LoVo (cell line): ENCODE results near the gene SSH3.
"Not testable (repeated sequence)": the region's sequence is repeated elsewhere in the genome, so short reads cannot be mapped to it uniquely, and the experiment has no call there.

ENCODE experiments used
- DNase-seq: peaks from one replicate; pipeline ENCODE4 v3.0.0-alpha.2; 2016; ENCODE audit warnings: low spot score

Gene SSH3

DNA sequence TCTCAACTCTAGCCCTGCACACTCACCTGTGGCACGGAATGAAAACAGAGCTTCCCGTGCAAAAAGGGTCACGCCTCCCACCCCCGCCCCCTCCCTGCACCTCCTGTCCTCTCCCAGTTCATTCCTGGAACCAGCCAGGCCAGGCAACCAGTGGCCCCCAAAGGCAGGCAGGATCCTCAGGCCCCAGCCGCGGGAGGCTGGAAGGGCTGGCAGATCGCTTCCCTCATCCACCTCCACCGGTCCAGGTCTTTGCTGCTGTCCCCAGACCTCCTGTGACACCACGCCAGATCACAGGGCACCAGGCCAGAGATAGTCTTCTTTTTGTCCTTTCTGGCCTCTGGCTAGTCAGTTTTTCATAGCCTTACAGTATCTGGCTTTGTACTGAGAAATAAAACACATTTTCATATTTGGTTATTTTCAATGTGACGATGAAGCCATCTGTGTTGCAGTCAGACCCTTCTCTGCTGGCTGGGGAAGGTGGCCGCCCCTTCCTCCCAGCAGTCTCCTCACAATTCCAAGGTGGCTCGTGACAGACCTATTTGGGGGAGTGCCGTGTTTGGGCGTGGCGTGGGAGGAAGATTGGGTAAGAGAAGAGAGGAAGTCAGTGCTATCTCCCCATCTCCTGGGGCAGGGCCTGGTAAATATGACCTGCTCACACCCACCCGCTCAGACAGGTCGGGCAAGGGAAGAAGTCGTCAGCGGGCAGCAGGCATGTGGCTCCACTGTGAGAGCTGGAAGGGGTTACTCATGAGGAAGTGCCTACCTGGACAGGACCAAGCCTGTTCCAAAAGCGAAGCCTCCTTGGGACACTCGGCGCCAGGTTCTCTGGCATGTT lies 9.1 kb downstream of the SSH3 start:
- peak; percentile 75 for DNase-seq

DNA sequence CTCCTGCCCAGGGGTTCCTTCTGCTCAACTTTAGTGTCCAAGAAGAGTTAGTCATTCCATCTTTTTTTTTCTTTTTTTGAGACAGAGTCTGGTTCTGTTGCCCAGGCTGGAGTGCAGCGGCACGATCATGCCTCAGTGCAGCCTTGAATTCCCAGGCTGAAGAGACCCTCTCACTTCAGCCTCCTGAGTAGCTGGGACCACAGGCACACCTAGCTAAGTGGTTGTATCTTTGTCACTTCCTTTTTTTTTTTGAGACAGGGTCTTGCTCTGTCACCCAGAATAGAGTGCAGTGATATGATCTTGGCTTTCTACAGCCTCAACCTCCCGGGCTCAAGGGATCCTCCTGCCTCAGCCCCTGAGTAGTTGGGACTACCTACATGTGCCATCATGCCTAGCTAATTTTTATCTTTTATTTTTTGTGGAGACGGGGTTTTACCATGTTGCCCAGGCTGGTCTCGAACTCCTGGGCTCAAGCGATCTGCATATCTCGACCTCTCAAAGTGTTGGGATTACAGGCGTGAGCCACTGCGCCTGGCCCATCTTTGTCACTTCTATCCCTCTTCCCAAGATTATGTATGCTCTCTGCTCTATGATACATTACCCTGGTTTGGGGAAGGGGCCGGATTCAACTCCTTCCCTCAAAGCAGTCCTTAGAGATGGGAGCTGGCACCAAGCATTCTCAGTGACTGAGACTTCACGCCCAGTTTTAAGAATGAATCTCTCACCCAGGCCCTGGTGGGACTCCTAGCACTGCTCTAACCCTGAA lies 10.0 kb downstream of the SSH3 start:
- no peak for DNase-seq

DNA sequence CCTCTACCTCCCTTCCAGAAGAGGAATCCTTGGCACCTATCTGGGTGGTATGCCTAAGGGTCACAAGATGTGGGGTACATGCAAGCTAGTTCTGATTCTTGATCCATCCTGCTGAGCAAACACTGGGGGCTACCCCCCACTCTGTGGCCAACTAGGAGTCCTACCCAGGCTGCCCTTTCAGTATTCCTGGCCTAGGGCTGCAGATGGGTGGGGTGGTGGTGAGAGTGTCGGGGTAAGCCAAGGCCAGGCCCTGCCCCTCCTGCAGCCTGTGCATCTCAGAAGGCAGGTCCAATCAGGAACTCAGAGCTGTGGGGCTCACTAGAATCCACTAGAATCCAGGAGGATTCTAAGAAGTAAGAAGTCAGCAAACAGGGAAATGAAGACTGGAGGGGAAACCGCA lies 10.9 kb downstream of the SSH3 start:
- DNase-seq, result no peak

DNA sequence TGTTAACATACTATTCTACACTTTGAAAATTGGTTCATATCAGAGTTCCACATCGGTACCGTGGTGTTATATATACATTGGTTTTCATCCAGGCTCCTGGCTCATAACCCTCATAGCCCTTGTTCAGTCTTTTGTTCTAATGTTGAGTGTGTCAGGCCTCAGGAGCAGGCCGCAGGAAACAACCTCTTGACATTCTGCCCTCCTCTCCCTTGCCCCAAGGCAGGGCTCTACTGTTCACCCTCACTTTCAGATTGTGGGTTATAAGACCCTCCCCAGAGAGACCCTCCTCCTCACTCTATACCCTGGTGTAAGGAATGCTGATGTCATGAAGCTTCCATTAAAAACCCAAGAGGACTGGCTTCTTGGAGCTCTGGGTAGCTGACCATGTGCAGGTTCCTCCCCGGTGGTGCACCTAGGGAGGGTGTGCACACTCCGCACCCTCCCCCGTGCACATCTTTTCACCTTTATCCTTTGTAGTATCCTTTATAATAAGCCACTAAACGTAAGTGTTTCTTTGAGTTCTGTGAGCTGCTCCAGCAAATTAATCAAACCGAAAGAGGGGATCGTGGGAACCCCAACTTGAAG lies 12.1 kb downstream of the SSH3 start:
- DNase-seq, result no peak

DNA sequence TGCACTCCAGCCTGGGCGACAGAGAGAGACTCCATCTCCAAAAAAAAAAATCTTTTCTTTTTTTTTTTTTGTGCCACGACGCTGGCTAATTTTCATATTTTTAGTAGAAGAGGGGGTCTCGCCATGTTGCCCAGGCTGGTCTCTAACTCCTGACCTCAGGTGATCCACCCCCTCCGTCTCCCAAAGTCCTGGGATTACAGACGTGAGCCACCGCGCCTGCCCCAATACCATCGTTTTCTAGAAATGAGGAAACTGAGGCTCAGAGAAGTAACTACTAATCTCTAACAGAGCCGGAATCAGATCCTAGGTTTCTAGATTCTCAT lies 13.5 kb downstream of the SSH3 start:
- DNase-seq, result no peak

DNA sequence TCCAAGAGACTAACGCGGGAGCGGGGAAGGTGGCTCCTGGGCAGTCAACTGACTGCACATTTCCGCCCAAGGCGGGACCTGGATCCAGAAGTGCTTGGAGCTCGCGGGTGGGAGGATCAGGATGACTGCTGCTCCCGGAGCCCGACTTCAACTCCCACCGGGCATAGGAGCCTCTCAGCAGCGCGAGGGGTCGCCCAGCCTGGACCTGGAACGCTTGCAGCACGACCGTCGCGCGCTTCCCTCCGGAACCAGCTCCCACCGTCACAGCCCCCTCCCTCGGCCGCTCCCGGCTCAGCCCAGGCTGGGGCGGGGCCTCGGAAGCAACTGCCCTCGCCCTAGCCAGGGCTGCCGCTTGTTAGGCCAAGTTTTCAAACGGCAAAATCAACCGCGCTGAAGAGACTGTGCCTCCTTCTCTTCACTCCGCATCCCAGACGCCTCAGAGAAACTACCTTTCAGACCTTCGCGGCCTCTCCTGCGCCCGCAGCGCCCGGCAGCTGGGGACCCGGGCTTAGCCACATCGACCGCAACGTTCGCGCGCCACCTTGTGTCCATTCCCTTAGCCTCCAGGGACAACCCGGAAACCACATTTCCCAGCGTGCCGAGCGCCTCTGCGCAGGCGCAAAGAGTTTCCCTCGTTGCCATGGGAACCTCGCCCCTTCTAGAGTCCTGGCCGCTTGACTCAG lies 14.0 kb downstream of the SSH3 start:
- peak; percentile 98 for DNase-seq

DNA sequence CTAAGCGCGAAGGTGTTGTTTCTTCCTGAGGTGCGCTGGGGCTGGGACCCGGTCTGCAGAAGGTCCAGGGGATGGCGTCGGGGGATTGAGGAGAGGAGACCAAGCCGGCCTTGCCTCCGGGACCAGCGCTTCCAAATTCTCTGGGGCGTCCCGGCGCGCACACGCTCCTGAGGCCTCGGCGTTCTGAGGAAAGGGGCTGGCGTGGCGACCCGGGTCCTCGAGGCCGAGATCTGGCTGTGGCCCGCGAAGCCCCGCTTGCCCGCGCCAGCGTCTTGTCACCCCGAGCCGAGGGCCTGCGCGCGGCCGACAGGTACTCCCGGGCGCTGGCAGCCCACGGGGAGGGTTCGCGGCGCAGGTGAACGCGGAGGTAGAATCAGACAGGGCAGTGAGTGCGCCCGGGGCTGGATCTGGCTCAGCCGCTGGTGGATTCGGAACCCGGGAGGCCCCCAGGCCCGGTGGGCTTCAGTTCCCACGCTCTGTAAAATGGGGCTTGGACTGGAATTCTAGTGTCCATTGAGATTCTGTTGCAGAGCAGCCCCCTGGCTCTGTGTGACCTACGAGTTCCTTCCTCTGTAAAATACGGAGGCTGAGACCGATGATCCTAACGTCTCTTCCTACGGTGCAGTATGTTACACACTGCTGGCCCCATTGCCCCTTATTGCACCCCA lies 14.7 kb downstream of the SSH3 start:
- no peak for DNase-seq

DNA sequence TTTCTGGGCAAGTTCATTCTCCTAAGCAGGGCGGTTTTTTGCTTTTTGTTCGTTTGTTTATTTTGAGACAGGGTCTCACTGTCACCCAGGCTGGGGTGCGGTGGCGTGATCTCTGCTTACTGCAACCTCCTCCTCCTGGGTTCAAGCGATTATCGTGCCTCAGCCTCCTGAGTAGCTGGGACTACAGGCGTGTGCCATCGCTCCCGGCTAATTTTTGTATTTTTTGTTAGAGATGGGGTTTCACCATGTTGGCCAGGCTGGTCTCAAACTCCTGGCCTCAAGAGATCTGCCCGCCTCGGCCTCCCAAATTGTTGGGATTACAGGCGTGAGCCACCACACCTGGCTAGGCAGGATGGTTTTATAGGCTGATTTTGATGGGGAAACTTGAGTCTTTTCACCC lies 15.5 kb downstream of the SSH3 start:
- DNase-seq, result not testable (repeated sequence)

DNA sequence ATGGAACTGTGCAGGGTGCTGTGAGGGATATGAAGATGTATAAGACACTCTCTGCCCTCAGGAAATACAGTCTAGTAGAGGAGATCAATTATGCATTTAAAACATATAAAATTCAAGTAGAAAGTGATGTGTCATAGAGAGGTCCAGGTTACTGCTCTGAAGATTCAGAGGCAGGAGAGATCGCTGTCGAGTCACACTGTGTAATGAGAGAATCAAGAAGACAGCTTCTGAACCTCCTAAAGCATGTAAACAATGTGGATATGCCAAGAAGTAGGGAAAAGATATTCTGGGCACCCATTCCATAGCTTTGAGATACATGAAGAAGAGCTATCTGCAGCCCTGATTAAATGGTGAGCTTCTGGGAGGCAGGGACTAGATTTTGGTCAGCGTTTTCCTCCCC lies 16.7 kb downstream of the SSH3 start:
- DNase-seq, result no peak

DNA sequence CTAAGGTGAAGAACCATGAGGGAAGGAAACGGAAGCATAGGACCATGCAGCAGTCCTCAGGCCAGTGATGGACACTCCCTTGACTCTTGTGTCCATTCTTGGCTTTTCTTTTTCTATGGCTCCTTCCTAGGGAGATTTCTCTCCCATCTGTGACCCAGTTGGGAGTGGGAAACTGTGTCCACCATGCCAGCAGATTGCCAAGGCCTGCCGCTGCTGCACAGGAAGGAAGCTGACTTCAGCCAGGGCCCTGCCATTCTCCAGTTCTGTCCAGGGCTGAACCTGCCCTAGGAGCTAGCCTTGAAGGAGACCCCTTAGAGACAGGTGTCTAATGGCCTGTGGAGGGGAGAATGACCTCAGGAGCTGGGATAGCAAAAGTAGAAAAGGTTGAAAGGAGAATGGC lies 17.4 kb downstream of the SSH3 start:
- no peak for DNase-seq

DNA sequence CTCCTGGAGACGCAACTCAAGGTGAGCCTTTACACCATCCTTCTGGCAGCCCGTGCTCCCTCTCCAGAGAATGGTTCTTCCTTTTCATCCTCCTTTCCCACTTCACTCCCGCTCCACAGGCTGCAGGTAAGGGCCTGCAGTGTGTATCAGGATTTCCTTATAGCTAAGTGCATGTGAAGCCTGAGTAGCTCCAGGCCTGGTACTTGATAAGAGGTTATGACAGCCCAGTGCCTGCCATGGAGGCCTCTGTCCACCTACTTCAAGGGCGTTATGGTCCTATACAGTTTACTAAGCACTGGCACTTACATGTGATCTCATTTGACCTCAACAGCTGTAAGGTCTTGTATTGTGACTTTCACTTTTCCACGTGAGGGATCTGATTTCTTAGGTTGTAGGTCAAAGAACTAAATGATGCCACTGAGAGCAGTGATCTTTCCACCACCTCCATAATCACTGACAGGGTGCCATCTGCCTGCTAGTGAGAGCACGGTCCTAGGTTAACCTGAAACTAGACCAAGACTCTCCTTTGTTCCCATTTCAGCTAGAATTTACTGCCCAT lies 18.1 kb downstream of the SSH3 start:
- DNase-seq, result no peak

DNA sequence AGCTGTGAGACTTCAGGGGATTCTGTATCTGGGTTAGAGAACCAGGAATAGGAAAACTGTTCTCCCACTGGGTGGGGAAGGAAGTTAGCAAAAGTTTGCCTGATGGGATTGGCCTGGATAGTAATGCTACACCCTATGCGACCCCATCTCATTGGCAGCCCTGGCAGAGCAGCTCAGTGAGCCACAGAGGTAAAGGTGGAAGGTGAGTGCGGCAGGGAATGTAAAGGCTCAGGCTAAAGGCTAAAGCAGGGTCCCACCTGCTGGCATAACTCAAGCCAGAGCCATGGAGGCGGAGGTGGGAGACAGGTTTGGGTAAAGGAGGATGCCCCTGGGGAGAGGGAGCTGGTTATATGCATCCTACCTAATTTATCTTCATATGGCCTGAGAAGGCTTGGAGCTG lies 18.7 kb downstream of the SSH3 start:
- no peak for DNase-seq

DNA sequence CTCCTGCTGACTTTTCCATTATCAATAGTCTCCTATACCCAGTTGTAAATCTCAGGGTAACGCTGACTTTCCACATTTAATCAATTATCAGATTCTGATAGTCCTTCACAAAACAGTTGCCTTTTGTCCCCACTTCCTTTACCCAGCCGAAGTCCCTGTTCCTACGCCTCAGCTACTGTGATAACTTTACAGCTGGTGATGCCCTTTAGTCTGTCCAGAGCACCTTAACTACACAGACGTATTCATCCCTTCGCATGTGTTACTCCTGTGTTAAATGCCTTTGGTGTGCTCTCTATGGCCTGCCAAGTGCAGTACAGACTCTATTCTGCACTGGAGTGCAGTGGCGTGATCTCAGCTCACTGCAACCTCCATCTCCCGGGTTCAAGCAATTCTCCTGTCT lies 20.2 kb downstream of the SSH3 start:
- no peak for DNase-seq

DNA sequence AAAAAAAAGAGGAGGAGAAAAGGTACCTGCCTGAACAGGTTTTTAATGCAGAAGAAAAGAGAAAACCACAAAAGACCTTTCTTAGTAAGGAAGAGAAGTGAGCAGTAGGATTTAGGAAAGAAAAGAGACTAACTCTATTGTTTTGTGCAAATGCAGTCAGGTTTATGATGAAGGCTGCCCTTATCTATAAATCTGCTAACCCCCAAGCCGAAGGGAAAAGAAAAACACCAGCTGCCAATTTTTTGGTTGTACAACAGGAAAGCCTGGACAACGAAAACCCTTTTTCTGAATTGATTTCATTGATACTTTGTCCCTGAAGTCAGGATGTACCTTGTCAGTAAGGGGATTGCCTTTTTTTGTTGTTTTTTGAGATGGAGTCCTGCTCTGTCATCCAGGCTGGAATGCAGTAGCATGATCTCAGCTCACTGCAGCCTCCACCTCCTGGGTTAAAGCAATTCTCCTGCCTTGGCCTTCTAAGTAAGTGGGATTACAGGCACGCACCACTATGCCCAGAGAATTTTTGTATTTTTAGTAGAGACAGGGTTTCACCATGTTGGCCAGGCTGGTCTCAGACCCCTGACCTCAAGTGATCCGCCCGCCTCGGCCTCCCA lies 28.9 kb downstream of the SSH3 start:
- DNase-seq, result no peak

DNA sequence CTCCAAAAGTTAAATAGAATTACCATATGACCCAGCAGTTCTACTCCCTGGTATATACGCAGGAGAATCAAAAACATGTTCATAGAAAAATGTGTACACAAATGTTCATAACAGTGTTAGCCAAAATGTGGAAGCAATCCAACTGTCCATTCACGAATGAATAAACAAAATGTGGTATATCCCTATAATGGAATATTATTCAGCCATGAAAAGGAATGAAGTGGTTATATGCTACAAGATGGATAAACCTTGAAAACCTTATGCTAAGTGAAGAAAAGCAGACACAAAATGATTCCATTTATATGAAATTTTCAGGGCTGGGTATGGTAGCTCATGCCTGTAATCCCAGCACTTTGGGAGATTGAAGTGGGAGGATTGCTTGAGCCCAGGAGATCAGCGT lies 33.9 kb downstream of the SSH3 start:
- DNase-seq, result no peak

DNA sequence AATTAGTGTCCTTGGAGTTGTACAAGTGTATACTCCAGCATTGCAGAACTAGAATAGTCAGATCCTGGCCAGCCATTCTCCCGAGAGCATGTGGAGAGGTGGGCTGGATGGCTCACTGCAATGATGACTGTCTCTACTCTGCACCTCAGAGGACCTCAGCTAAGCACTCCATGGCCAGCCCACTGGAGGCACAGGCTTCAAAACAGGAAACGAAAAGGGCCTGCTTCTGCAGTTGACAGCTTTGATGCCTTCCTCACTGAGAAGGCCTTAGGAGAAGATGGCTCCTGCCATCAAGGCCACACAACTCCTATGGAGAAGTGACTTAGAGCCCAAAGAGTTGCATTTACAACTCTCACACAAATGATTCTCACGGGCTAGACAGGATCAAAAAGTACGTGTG lies 40.9 kb downstream of the SSH3 start:
- no peak for DNase-seq

DNA sequence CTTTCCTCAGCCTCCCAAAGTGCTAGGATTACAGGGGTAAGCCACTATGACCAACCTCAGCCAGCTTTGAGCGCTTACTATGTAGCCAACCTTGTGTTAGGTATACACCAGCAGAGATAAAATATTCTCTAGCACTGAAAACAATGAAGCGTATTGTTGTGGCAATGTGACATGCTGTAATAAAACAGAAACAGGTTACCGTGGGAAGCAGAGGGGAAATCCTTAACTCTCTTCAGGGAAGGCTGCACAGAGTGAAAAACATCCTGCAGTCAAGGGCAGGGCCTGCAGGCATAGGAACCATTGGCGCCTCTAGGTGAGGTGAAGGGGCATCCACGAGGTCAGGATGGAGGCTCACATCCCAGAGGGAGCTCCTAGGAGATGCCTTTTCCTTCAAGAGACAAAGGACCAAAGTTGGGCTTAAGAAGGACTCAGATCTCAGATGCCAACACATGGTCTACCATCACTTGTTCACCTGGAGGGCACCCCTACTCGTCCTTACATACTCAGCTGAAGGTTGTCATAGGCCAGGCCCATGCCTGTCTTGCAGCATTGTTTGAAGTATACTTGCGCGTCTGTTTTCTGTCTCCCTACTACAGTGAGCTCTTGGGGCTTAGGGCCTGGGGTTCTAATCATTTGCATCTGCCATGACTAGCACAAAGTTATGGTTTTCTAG lies 42.1 kb downstream of the SSH3 start:
- DNase-seq, result no peak

DNA sequence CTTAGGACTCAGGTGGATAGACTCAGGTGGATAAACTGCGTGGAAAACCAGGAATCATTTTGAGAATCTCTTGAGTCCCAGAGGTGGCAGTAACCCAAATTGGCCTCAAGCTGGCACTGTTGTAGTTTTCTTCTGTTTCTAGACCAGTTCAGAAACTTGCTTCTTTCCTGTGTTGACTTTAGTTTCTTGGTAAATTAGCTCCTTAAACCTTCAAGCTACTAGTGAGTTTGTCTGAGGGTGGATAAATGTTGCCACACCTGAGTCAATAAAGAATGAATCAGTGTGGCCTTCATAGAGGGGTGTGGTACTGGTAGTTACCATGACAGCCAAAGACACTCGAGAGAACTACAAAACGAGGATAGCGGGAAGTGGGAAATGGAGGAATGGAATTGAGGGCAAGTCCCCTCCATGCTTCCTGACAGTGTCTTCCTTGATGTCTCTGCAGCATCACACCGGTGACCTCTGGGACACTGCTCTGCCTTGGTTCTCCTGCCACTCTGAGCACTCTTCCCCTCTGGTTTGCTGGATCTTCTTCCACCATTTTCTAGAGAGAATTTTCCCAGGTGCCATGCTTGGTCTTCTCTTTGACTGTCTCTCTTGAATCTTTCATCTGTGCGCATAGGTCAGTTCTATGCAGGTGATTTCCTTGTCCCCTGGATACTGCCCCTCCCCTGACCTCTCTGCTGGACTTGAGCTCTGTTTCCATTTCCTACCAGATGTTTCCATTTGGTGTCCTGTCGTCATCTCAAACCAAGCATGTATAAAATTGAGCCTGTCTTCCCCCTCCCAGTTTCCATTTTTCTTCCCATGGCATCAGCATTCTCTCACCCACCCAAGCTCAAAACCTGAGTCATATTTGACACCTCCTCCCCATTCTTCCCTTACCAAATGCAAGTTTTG lies 42.8 kb downstream of the SSH3 start:
- DNase-seq, result peak; percentile 83

DNA sequence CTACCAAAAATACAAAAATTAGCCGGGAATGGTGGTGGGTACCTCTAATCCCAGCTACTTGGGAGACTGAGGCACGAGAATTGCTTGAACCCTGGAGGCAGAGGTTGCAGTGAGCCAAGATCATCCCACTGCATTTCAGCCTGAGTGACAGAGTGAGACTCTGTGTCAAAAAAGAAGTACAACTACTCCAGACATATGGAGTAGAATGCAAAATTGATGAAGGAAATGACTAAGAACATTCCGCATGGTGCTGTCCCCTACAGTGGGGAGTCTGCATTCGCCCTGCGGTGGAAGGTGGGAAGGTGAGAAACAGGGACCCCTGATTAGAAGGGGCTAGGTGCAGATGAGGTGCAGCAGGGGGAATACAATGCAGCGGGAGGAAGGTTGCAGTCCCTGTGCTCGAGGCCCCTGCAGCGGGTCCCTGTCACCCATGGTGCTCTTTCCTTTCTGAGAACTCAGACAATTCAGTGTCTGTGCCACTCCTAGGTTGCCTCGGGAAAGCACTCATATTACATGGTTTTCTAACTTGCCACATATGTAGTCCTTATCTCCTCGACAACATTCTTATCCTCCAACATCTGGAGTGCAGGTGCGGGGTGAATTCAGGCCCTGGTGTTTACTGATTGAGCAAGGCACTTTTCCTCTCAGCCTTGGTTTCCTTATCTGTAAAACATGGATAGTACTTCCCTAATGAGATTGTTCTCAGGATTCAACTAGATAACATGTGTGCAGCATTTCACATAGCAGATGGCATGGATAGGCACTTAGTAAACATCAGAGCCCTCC lies 44.8 kb downstream of the SSH3 start:
- no peak for DNase-seq
